ENCODE data around the gene RSPH1. TPM values are rescaled to one million over a fixed set of nuclear protein-coding genes. Genes with fewer than 3 reads are reported as not detected.
A peak's percentile ranks its signal among the peaks of the same experiment; 100 is the strongest.

RSPH1 gene
- total RNA-seq, 1 donor from 2014 or later = not detected

DNA sequence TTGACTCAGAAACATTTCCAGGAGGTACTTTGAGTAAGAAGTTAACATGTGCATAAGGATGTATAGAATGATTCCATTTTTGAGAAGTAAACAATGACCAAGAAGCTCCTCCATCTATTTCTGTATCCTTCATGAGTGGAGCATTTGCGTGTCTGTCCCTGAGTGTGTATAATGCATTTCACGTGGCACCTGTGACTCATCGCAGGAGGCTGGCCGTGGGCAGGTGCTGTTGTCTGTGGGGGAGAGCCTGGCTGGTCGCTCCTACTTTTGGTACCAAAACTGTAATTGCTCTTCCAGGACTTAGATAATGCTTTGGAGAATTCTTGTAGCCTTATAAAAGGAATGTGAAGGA lies 34.1 kb upstream of the RSPH1 start:
- H3K36me3 ChIP-seq = peaks cover 0 to 5% of the 10 kb centered on the region in 2 donors
- no peaks in the 10 kb centered on the region for H3K27me3 ChIP-seq
- no peak overlapping the region for H3K27ac ChIP-seq
- TF ChIP-seq, protein P1, sequence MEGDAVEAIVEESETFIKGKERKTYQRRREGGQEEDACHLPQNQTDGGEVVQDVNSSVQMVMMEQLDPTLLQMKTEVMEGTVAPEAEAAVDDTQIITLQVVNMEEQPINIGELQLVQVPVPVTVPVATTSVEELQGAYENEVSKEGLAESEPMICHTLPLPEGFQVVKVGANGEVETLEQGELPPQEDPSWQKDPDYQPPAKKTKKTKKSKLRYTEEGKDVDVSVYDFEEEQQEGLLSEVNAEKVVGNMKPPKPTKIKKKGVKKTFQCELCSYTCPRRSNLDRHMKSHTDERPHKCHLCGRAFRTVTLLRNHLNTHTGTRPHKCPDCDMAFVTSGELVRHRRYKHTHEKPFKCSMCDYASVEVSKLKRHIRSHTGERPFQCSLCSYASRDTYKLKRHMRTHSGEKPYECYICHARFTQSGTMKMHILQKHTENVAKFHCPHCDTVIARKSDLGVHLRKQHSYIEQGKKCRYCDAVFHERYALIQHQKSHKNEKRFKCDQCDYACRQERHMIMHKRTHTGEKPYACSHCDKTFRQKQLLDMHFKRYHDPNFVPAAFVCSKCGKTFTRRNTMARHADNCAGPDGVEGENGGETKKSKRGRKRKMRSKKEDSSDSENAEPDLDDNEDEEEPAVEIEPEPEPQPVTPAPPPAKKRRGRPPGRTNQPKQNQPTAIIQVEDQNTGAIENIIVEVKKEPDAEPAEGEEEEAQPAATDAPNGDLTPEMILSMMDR (IDR thresholded peaks at IDR 0.05) = no peak
- peaks cover 1 to 6% of the 10 kb centered on the region in 2 donors for H3K4me1 ChIP-seq
- intact Hi-C loops (cut with DNase I) = no loop called here
- DNase-seq (ENCODE audit: low spot score in 2 of 2) = peak in 1 of 2 donors; percentile 7
- H3K4me3 ChIP-seq = no peak overlapping the region
- no peaks in the 10 kb centered on the region for H3K9me3 ChIP-seq

DNA sequence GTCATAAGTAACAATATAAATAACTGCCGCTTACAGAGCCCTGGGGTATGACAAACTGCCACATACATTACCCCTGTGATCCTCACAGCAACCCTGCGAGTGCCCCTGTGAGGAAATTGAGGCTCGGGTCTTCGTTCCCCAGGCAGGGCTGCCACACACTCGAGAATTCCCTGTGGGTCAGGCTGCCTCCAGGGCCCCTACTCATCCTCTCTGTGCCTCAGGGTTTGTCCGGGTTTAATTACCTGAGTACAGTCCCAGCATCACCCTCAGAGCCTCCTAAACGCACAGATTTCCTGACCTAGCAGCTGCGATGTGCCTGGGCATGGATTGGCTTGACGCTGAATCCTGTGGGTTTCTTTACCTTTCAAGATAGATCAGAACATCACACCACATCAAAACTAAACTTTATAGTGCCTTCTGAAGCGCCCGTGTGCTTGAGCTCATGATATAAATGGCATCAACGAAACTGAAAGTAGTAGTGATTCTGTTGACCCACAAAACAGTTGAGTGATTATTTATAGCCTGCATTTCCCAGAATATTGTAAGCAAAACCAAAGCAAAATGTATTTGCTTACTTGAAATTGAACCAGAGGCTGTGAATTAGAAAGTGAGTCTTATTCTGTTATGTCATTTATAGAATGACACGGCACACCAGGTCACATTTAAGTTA lies 31.6 kb upstream of the RSPH1 start:
- no peaks in the 10 kb centered on the region for H3K27me3 ChIP-seq
- no peak overlapping the region for H3K4me3 ChIP-seq
- TF ChIP-seq, protein P1 (IDR thresholded peaks at IDR 0.05) = no peak
- DNase-seq (ENCODE audit: low spot score in 2 of 2) = peak in 1 of 2 donors; percentile 35
- no peaks in the 10 kb centered on the region for H3K9me3 ChIP-seq
- intact Hi-C loops (cut with DNase I) = no loop called here
- H3K27ac ChIP-seq = peak overlapping the region in 1 of 2 donors; percentile 55
- H3K4me1 ChIP-seq = peaks cover 3 to 8% of the 10 kb centered on the region in 2 donors
- peaks cover 0 to 3% of the 10 kb centered on the region in 2 donors for H3K36me3 ChIP-seq

DNA sequence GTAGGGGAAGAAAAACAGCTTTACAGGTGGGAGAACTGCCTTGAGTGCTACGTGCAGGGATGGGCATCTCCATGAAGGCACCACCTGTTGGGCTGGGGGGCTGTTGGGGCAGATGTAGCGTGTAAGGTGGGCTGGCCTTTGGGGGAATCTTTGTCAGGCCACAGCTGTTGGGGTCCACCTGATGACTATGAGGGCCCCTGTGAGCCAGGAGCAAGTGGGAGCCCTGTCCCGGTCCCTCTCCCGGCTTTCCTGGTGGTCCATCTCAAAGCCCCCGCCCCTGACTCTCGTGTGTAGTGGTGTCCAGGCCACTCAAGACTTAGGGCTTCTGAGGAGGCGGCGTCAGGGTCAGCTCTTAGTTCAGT lies 31.1 kb upstream of the RSPH1 start:
- TF ChIP-seq, protein P1 (IDR thresholded peaks at IDR 0.05) = no peak
- intact Hi-C loops (cut with DNase I) = no loop called here
- peaks cover 0 to 3% of the 10 kb centered on the region in 2 donors for H3K36me3 ChIP-seq
- H3K4me1 ChIP-seq = peaks cover 3 to 6% of the 10 kb centered on the region in 2 donors
- no peaks in the 10 kb centered on the region for H3K9me3 ChIP-seq
- H3K27ac ChIP-seq = no peak overlapping the region
- no peak overlapping the region for H3K4me3 ChIP-seq
- no peaks in the 10 kb centered on the region for H3K27me3 ChIP-seq
- peak in 1 of 2 donors; percentile 58 for DNase-seq (ENCODE audit: low spot score in 2 of 2)

DNA sequence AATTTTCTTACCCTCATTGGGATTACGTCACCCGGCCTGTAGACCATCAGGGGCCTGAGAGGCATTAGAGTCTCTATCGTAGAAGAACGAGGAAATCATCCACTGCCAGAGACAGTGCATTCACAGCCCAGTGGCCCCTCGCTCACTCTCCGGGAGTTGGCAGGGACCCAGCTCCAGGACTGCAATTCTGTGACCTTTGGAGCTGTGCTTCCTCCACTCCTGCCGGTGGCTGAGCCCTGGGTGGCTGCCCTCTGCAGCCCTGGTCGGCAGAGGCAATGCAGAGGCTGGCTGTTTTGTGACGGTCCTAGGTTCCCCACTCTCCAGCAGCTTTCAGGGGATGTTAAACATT lies 30.3 kb upstream of the RSPH1 start:
- intact Hi-C loops (cut with DNase I) = no loop called here
- no peak for DNase-seq (ENCODE audit: low spot score in 2 of 2)
- peaks cover 3 to 6% of the 10 kb centered on the region in 2 donors for H3K4me1 ChIP-seq
- no peaks in the 10 kb centered on the region for H3K9me3 ChIP-seq
- TF ChIP-seq, protein P1 (IDR thresholded peaks at IDR 0.05) = no peak
- H3K36me3 ChIP-seq = peaks cover 0 to 3% of the 10 kb centered on the region in 2 donors
- no peaks in the 10 kb centered on the region for H3K27me3 ChIP-seq
- H3K27ac ChIP-seq = no peak overlapping the region
- no peak overlapping the region for H3K4me3 ChIP-seq

DNA sequence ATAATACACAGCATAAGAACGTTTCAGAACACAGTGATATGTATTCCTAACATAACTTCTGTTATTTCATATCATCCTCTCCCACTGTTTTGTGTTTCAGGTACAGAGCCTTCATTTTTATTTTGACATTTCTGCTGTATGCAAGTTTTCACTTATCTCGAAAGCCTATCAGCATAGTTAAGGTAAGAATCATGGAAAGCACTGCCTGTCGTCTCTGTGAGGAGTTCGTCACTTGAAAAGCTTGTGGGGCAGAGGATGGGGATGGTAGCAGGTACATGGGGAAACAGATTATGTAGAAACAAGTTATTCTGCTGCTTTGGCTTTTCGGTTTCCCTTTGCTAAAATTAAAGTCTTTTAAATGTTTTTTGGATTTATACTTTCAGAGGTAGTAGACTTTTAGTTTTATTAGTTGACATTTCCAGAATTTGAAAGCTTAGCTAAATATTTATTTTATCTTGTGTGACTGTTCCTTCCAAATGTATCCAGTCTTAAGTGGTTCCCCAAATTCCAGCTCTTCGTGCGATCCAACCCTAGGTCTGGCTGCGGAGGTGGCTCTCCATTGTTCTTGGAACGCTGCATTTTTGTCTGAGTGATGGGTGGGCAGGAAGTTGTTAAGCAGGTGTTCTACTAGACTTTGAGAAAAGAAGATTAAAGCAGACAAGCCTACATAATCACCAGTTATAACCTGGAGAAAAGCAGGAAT lies 29.8 kb upstream of the RSPH1 start:
- Histone ChIP-seq H3K4me1 (peaks cover 3 to 6% of the 10 kb centered on the region in 2 donors), H3K27me3 (no peaks in the 10 kb centered on the region), H3K4me3 (no peak overlapping the region), H3K27ac (no peak overlapping the region), H3K36me3 (peaks cover under 1 to 3% of the 10 kb centered on the region in 2 donors), H3K9me3 (no peaks in the 10 kb centered on the region)
- TF ChIP-seq, protein P1 (IDR thresholded peaks at IDR 0.05) = no peak
- intact Hi-C loops (cut with DNase I) = no loop called here
- DNase-seq (ENCODE audit: low spot score in 2 of 2) = no peak
